ENCODE data around the gene SUN1.
A peak's percentile ranks its signal among the peaks of the same experiment; 100 is the strongest.

DNA sequence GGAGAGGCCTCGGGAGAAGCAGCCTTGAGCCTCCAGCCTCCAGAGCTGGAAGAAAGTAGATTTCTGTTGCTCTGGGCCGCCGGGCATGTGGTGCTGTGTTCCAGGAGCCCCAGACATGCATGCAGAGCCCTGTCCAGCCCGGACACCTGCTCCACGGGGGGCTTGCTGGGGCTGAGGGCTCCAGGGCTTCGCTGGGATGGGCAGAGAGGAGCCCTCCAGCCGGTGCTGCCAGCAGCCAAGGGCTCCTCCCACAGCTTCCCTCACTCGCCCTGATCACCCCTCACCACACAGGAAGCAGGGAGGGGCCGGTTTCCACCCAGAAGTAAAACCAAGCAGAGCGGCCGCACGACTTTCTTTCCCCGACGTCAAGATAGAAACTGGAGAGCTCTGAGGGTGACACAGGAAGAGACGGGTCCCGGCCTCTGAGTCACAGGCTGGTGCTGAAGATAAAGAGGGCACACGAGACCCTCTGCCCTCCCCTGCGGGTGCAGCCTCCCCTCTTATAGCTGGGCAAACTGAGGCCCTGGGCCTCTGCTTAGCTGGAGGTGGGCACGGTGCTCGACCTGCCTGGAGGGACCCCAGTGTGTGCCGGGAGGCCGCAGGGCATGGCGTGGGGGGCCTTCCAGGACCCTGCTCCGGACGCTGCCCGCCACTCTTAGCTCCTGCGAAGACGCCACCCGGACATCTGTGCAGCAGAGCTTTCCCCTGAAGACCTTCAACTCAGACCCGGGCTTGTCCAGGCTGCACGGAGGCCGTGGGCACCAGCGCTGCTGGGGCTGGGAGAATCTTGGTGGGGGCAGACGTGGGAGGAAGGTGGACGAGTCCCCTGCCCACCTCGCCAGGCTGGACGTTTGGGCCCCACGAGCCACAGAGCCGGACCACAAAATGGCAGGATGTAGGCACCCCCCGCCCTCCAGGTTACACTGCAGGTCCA, 91.1 kb downstream of the SUN1 start:
- TF ChIP-seq, protein P1, sequence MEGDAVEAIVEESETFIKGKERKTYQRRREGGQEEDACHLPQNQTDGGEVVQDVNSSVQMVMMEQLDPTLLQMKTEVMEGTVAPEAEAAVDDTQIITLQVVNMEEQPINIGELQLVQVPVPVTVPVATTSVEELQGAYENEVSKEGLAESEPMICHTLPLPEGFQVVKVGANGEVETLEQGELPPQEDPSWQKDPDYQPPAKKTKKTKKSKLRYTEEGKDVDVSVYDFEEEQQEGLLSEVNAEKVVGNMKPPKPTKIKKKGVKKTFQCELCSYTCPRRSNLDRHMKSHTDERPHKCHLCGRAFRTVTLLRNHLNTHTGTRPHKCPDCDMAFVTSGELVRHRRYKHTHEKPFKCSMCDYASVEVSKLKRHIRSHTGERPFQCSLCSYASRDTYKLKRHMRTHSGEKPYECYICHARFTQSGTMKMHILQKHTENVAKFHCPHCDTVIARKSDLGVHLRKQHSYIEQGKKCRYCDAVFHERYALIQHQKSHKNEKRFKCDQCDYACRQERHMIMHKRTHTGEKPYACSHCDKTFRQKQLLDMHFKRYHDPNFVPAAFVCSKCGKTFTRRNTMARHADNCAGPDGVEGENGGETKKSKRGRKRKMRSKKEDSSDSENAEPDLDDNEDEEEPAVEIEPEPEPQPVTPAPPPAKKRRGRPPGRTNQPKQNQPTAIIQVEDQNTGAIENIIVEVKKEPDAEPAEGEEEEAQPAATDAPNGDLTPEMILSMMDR (IDR thresholded peaks at IDR 0.05; ENCODE audit: low read depth, low read length): no peak
- peak; percentile 11 for TF ChIP-seq POLR2A (IDR thresholded peaks at IDR 0.05; ENCODE audit: extremely low read depth, insufficient read length)

All from NB4 (cell line).